Natural killer cell treated with Interleukin-12 subunit alpha and Interleukin-12 subunit beta and Interleukin-15 and Interleukin-18, amount 100 ng/mL, for 72 hours (primary cell): ENCODE measurements around the gene FAM174C. TPM values are rescaled to one million over a fixed set of nuclear protein-coding genes. Genes with fewer than 3 reads are reported as not detected.

Source experiments
- ATAC-seq, 2 donors: fragments of 150-1000 bp; cut with Tn5 transposase in 1 of 2; sonication (Bioruptor Pico), chemical (Tn5 transposase) in 1 of 2; 2 replicates each; pipeline ENCODE4 v1.10.0; 2021
- DNase-seq: peaks from one replicate; pipeline ENCODE4 v3.0.0; 2022; ENCODE audit warnings: low spot score
- H3K27ac Mint-ChIP-seq, 2 donors: 1 replicate in 1 of 2; 2 replicates in 1 of 2; pipeline ENCODE4 v1.8.0; 2022; ENCODE audit warnings: mixed read lengths in 2 of 2, mild to moderate bottlenecking in 1 of 2, moderate library complexity in 1 of 2
- H3K27me3 Mint-ChIP-seq, 2 donors: 1 replicate in 1 of 2; 2 replicates in 1 of 2; pipeline ENCODE4 v1.8.0; 2022; ENCODE audit warnings: mixed read lengths in 2 of 2
- H3K36me3 Mint-ChIP-seq: one replicate; pipeline ENCODE4 v1.8.0; 2022; ENCODE audit warnings: mixed read lengths
- H3K4me1 Mint-ChIP-seq, 2 donors: 1 replicate in 1 of 2; 2 replicates in 1 of 2; pipeline ENCODE4 v1.8.0; 2022; ENCODE audit warnings: low read depth in 2 of 2, mixed read lengths in 2 of 2, mild to moderate bottlenecking in 1 of 2
- H3K4me3 Mint-ChIP-seq: one replicate; pipeline ENCODE4 v1.8.0; 2022; ENCODE audit warnings: mixed read lengths
- H3K9me3 Mint-ChIP-seq: 2 replicates; pipeline ENCODE4 v1.8.0; 2022; ENCODE audit warnings: mixed read lengths
- total RNA-seq, 2 donors: library from RNA; stranded (reverse); gene quantifications; one replicate each; pipeline ENCODE4 v1.2.3, GENCODE V29; 2022

Gene FAM174C
- total RNA-seq, 2 donors from 2014 or later = 59.5 to 94.2 TPM

DNA sequence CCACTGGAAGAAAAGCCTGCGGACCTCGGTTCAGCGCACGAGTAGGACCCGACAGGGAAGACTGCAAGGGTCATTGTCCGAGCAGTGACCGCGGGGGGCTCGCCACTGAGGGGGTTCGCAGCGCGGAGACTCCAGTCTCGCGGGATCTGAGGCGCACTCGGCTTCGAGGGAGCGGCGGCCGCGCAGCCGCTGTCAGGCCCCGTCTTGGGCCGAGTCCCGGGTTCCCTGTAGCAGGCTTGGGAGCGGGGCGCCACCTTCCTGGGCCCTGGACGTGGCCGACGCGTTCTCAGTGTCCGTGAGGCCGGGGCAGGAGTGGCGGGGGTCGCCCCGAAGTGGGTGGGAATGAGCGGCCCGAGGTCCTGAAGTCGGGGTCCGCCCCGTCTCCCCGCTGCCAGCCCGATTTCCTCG, 474 bp upstream of the FAM174C start:
- DNase-seq = no peak
- Mint-ChIP-seq H3K36me3 (peaks cover 21% of the 10 kb centered on the region), H3K4me3 (peak overlapping the region; percentile 83), H3K9me3 (no peaks in the 10 kb centered on the region), H3K27me3 (no peaks in the 10 kb centered on the region), H3K4me1 (peaks cover 43 to 49% of the 10 kb centered on the region in 2 donors), H3K27ac (peak overlapping the region; percentile 79 to 86)
- no peak for ATAC-seq

DNA sequence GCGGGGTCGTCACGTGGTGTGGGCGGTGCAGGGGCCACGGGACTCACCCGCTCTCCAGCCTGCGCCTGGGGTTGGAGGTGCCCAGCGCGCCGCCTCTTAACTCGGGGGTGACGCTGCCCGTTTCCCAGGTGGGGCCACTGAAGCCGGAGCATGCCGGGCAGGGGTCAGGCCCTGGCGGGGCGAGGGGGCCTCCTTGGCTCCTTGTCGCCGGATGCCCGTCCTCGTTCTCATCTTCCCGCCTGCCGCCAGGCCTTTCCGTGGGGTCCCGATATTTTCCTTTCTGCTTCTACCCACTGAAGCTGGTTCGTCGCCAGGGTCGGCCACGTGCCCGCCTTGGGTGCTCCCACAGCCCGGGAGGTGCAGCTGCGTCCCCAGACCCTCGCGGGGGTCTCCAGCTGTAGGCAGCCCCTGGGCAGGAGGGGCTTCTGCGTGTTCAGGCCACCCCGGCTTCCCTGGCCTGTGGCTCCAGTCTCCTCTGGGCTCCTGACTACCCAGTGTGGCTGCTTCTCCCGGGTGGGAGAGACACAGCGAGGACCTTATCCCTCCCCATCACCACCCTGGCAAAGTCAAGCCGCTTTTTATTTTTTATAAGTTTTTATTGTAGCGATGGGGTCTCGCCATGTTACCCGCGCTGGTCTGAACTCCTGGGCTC, 772 bp downstream of the FAM174C start:
- peaks cover 9% of the 10 kb centered on the region for H3K36me3 Mint-ChIP-seq
- DNase-seq = no peak
- peaks cover 37 to 44% of the 10 kb centered on the region in 2 donors for H3K4me1 Mint-ChIP-seq
- no peaks in the 10 kb centered on the region for H3K27me3 Mint-ChIP-seq
- ATAC-seq = no peak
- no peaks in the 10 kb centered on the region for H3K9me3 Mint-ChIP-seq
- H3K27ac Mint-ChIP-seq = peak overlapping the region; percentile 79 to 86
- H3K4me3 Mint-ChIP-seq = peak overlapping the region; percentile 83

DNA sequence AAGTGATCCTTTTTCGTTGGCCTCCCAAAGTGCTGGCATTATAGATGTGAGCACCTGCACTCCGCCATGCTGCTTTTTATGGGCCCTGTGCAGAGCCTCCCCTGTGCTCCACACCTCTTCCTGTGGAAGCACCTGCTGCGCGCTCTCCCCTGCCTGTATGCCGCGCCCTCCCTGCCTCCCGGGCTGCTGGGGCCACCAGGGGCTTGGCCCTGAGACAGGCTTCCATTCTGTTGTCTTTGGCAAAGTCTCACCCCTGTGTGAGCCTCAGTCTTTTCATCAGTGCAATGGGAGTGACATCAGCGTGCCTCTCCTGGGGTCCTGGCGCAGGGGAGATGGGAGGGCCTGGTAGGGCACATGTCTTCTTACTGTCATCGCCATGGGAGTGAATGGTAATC, 1.3 kb downstream of the FAM174C start:
- H3K9me3 Mint-ChIP-seq = no peaks in the 10 kb centered on the region
- peaks cover 9% of the 10 kb centered on the region for H3K36me3 Mint-ChIP-seq
- no peaks in the 10 kb centered on the region for H3K27me3 Mint-ChIP-seq
- DNase-seq (no peak), ATAC-seq (no peak)
- H3K4me3 Mint-ChIP-seq = peak overlapping the region; percentile 83
- peak overlapping the region; percentile 79 to 86 for H3K27ac Mint-ChIP-seq
- H3K4me1 Mint-ChIP-seq = peaks cover 32 to 39% of the 10 kb centered on the region in 2 donors

DNA sequence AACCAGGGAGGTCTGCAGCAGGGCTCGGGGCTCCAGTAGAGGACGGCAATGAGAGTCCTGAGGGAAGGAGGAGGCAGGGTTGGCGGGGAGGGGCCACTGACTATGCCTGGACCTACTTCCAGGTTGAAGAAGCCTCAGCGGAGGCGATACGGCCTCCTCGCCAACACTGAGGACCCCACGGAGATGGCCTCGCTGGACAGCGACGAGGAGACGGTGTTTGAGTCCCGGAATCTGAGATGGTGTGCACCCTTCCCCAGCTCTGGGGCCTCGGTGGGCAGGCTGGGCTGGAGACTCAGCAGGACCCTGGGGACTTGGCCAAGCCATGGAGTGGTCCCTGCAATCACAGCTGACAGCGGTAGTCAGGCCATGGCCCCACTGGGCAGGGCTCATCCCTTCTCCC, 1.7 kb downstream of the FAM174C start:
- peaks cover 9% of the 10 kb centered on the region for H3K36me3 Mint-ChIP-seq
- no peaks in the 10 kb centered on the region for H3K9me3 Mint-ChIP-seq

DNA sequence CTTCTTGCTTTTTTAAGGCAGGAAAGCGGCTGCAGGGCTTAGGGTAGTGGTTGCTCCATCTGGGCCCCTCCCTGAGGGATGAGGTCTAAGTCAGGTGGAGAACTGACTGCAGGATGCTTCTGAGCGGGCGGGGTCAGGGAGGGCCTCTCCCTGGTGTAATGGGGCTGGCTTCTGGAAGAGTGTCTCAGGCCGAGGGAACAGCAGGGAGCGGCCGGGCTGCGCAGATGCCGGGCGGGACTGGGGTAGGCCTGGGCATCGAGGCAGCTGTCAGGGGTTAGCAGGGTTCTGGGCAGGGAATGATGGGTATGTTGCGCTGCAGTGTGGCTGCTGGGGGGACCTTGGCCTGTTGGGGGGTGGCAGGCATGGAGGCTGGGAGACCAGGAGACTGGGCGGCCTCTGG, 2.7 kb downstream of the FAM174C start:
- Mint-ChIP-seq H3K4me1 (peaks cover 20 to 26% of the 10 kb centered on the region in 2 donors), H3K27ac (no peak overlapping the region), H3K27me3 (no peaks in the 10 kb centered on the region), H3K36me3 (peaks cover under 1% of the 10 kb centered on the region), H3K4me3 (no peak overlapping the region), H3K9me3 (no peaks in the 10 kb centered on the region)
- ATAC-seq = no peak
- DNase-seq = no peak

More for the DNA sequence above, 1.7 kb downstream of the FAM174C start:
- H3K4me1 Mint-ChIP-seq = peaks cover 28 to 35% of the 10 kb centered on the region in 2 donors
- peak overlapping the region; percentile 83 for H3K4me3 Mint-ChIP-seq
- H3K27me3 Mint-ChIP-seq = no peaks in the 10 kb centered on the region
- DNase-seq (no peak), ATAC-seq (no peak)
- peak overlapping the region; percentile 79 to 86 for H3K27ac Mint-ChIP-seq

DNA sequence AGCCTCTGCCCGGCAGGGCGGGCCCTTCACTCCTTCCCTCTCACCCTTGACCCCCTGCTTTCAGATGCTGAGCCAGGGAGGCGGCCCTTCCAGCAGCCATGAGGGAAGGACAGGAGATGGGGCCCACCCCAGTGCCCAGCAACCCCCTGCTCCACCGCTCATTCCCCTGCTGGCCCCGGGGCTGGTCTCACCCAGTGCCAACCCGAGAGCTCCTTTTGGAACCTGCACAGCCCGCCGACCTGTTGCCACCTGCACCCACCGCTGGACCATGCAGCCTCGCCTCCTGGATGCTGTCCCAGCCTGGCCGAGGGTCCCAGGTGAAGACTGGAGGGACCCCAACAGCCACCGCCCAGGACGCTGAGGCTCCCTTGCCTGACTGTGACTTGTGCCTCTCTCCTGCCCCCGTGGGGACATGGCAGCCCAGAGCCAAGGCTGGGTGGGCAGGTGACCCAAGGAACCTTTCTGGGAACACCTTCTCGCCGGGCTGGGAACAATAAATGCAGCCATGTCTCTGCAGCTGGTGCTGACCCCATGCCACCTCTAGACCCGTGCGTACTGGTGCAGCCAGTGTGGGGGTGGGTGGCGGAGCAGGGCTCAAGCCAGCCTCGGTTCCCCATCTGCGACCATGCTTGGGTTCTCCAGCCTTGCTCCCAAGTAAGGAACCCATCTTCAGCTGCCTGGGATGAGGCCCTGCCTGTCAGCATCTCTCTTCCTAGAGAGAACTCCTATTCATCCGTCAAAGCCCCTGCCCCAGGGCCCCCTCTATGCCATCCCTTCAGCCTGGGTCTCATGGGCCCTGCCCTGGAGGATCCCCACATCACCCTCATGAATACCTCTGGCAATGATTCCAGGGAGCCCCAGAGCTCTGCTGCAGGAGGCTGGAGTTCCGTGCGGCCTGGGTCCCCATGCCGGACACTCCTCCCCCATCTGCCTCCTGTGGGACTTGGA, 3.7 kb downstream of the FAM174C start:
- Mint-ChIP-seq H3K9me3 (no peaks in the 10 kb centered on the region), H3K4me3 (no peak overlapping the region), H3K27me3 (peaks cover 0 to 1% of the 10 kb centered on the region in 2 donors), H3K4me1 (peaks cover 14 to 19% of the 10 kb centered on the region in 2 donors), H3K36me3 (no peaks in the 10 kb centered on the region), H3K27ac (peak overlapping the region in 1 of 2 donors; percentile 31)
- no peak for DNase-seq
- no peak for ATAC-seq

DNA sequence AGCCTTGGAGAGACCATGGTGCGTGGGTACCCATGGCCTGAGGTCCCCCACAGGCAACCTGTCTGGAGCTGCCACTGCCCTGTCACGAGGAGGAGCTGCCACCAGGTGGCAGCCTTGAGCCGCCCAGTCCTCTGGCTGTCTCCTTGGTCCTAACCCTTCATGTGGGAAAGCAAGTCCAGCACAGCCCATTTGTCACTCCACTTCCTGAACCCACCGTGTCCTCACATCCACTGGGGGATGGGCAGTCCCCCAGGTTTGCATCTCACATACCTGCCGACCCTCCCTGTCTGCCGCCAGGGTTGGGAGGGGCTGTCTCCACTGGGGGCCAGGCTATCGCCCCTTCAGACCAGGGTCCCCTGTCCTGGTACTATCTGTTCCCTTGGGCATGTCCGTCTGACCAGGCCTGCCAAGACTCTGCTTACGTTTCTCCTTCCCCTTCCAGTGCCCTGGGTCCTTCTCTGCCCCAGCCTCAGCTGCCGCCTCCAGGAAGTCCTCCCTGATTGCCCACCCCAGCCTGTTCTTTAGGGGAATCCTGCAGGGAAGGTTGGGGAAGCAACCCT, 4.5 kb downstream of the FAM174C start:
- Mint-ChIP-seq H3K36me3 (no peaks in the 10 kb centered on the region), H3K9me3 (no peaks in the 10 kb centered on the region), H3K27me3 (peaks cover 7 to 10% of the 10 kb centered on the region in 2 donors), H3K4me1 (peaks cover 17 to 18% of the 10 kb centered on the region in 2 donors), H3K27ac (peak overlapping the region in 1 of 2 donors; percentile 31), H3K4me3 (no peak overlapping the region)
- ATAC-seq (no peak), DNase-seq (peak; percentile 83)

DNA sequence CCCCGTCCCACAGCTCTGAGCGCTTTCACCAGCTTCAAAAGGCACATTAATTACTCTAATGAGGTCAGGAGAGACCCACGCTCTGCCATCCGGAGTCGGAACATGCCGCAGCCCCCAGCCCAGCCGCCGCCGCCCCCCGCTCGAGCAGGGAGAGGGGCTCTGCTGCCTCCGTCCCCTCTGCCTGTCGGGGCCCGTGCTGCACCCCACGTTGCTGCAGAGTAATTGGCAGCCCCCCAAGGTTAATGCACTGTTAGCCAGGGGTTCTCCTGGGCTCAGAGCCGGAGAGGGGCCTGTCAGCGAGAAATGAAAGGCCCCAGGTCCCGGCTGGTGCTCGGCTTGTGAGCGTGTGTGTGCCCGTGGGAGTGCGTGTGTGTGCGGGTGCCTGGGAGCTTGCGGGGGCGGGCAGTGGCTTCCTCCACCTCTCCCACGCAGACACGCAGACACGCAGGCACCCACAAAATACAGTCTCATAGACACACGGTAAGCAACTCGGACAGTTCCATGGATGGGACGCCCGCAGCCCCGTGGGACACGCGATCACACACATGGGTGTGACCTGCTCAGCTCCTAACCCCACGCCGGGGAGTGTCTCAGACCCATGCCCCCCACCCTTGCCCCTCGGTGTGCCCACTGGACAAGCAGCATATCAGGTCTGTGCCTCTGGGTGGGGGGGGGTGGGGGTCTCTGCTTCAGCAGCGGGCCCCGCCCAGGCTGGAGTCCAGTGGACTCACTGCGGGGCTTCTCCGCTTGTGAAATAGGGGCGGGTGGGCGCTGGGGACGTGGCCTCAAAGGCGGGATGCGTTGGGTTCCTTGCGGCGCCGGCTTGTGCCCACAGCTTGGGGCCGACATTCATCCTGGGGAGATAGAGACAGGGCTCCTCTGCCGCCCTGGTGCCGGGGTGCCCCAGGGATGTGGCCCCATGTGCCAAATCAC, 5.6 kb downstream of the FAM174C start:
- no peak overlapping the region for H3K27ac Mint-ChIP-seq
- H3K9me3 Mint-ChIP-seq = no peaks in the 10 kb centered on the region
- no peaks in the 10 kb centered on the region for H3K36me3 Mint-ChIP-seq
- ATAC-seq (no peak), DNase-seq (no peak)
- peaks cover 17 to 18% of the 10 kb centered on the region in 2 donors for H3K4me1 Mint-ChIP-seq
- H3K27me3 Mint-ChIP-seq = peaks cover 9 to 13% of the 10 kb centered on the region in 2 donors
- H3K4me3 Mint-ChIP-seq = no peak overlapping the region

DNA sequence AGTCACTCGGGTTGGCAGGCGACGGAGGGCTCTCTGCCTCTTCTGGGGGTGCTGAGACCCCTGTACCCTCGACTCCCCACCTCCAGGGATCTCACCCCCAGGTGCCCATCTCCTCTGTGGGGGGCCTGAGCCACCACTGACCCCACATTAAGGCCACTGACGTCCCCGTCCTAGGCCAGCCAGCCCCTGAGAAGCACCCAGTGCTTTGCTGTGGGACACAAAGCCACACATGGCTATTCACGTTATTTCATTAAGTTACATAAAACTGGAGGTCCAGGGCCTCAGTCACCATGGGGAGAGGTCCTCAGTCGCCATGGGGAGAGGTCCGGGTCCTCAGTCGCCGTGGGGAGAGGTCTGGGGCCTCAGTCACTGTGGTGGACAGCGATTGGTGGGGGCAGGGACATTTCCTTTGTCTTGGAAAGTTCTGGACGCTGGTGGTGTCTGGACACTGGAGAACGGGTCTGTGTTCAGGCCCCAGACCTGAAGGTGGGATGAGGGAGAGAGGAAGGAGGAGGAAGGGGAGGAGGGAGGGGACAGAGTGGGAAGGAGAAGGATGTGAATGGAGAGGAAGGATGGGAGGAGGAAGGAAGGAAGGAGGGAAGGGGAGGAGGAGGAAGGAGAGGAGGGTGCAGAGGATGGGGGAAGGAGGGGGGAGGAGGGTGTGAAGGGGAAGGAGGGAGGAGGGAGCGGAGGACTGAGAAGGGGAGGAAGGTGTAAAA, 6.4 kb downstream of the FAM174C start:
- H3K4me1 Mint-ChIP-seq = peaks cover 14 to 17% of the 10 kb centered on the region in 2 donors
- no peak overlapping the region for H3K4me3 Mint-ChIP-seq
- DNase-seq (no peak), ATAC-seq (no peak)
- peaks cover 11 to 13% of the 10 kb centered on the region in 2 donors for H3K27me3 Mint-ChIP-seq
- no peaks in the 10 kb centered on the region for H3K9me3 Mint-ChIP-seq
- H3K36me3 Mint-ChIP-seq = no peaks in the 10 kb centered on the region
- no peak overlapping the region for H3K27ac Mint-ChIP-seq

DNA sequence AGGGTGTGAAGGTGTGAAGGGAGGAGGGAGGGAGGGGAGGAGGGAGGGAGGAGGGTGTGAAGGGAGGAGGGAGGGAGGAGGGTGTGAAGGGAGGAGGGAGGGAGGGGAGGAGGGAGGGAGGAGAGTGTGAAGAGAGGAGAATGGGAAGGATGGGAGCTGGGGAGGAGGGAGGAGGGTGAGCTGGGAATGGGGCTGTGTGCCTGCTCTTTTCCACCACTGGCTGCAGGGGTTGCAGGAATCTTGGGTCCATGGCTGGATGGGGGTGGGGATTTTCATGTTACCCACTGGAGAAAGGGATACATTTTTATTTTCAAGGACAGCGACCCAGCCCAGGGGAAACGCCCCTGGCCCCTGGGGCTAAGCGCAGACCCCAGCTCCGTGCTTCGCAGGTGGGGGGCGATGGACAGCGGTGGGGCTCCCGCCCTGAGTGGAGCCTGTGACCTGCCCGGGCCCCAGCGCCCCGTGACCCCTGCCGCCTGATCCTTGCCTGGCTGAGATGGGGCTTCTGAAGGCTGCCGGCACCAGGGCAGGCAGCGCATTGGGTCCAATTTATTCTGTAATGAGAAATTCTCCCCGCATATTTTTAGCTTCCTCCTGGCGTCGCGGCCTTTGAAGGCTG, 7.4 kb downstream of the FAM174C start:
- ATAC-seq = no peak
- Mint-ChIP-seq H3K9me3 (no peaks in the 10 kb centered on the region), H3K4me1 (peaks cover 11 to 16% of the 10 kb centered on the region in 2 donors), H3K27me3 (peaks cover 11 to 13% of the 10 kb centered on the region in 2 donors), H3K36me3 (no peaks in the 10 kb centered on the region), H3K27ac (no peak overlapping the region), H3K4me3 (no peak overlapping the region)
- DNase-seq = no peak

DNA sequence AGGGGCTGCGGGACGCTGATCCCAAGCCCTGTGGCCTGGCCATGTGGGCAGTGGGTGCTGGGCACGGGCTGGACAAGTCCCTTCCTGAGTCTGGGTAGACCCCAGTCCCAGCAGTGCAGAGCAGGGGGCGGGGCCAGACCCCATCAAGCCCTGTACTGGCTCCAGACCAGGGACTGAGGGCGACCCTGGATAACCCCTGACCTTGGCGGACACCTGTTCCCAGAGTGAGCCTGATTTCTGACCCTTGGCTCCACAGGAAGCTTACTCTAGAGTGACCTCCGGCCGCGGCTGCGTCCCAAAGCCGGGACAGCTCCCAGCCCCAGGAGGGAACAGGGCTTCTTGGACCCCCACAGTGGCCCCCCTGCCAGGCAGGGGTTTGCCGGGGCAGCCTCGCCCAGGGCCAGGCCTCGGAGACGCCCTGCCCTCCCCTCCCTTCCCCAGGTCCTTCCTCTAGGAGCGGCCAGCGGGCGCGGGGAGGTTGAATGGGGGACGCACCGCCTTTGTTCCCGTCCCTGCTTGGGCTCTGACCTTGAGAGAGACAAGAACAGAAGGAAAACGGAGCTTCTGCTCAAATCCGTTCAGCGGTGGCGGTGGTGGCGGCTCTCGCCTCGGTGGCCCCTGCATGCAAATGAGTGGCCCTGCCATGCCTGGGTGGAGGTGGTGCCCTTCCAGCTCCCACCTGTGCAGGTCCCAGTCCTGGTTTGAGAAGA, 8.0 kb downstream of the FAM174C start:
- DNase-seq = no peak
- Mint-ChIP-seq H3K36me3 (no peaks in the 10 kb centered on the region), H3K27me3 (peaks cover 11 to 13% of the 10 kb centered on the region in 2 donors), H3K4me1 (peaks cover 11 to 16% of the 10 kb centered on the region in 2 donors), H3K27ac (no peak overlapping the region), H3K9me3 (no peaks in the 10 kb centered on the region), H3K4me3 (no peak overlapping the region)
- no peak for ATAC-seq

DNA sequence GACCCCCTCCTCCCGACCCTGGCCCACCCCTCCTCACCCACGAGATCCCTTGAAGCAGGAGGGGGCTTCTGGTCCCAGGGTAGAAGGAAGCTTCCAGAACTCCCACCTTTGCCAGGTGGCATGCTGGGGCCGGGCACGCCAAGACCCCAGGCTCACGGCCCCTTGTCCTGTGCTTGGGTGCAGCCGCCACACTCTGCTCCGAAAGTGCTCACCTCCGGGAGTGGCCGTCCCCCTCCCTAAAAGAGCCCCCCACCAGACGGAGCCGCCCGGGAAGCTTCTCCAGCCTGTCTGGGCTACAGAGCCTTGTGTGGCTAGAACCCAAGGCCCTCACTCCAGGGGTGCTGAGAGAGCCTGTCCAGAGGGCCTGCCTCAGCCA, 8.6 kb downstream of the FAM174C start:
- Mint-ChIP-seq H3K4me3 (no peak overlapping the region), H3K9me3 (no peaks in the 10 kb centered on the region), H3K4me1 (peaks cover 11 to 16% of the 10 kb centered on the region in 2 donors), H3K27me3 (peaks cover 11 to 13% of the 10 kb centered on the region in 2 donors), H3K27ac (no peak overlapping the region), H3K36me3 (no peaks in the 10 kb centered on the region)
- ATAC-seq = no peak
- DNase-seq = no peak
